Subcutaneous abdominal adipose tissue (tissue), 5 donors: ENCODE results near the gene RBM15.

Source experiments
- H3K27ac ChIP-seq: one replicate; pipeline ENCODE4 v1.7.0; 2013; ENCODE audit warnings: low read depth, mild to moderate bottlenecking, inconsistent platforms, low read length, moderate library complexity
- H3K27me3 ChIP-seq, 5 donors: one replicate each; pipeline ENCODE4 v1.7.0; 2013; ENCODE audit warnings: low read length in 5 of 5, inconsistent platforms in 1 of 5; ENCODE audit not compliant: control insufficient read depth in 5 of 5, insufficient read depth in 4 of 5
- H3K36me3 ChIP-seq, 5 donors: one replicate each; pipeline ENCODE4 v1.7.0; 2013; ENCODE audit warnings: low read length in 5 of 5; ENCODE audit not compliant: control insufficient read depth in 5 of 5, insufficient read depth in 5 of 5
- H3K4me1 ChIP-seq, 5 donors: one replicate each; pipeline ENCODE4 v1.7.0; 2013; ENCODE audit warnings: low read length in 5 of 5, mild to moderate bottlenecking in 3 of 5, moderate library complexity in 1 of 5; ENCODE audit not compliant: control insufficient read depth in 5 of 5, insufficient read depth in 5 of 5
- H3K4me3 ChIP-seq, 5 donors: one replicate each; pipeline ENCODE4 v1.7.0; 2013; ENCODE audit warnings: low read length in 5 of 5, low read depth in 1 of 5
- H3K9ac ChIP-seq, 5 donors: one replicate each; pipeline ENCODE4 v1.7.0; 2013; ENCODE audit warnings: low read length in 5 of 5, mild to moderate bottlenecking in 4 of 5, moderate library complexity in 3 of 5
- H3K9me3 ChIP-seq, 5 donors: one replicate each; pipeline ENCODE4 v1.7.0; 2013; ENCODE audit warnings: low read length in 5 of 5; ENCODE audit not compliant: control insufficient read depth in 5 of 5
- donor health status: healthy.
- donor health status: healthy.
- donor health status: healthy.
- donor health status: healthy.
- donor health status: healthy.

Gene RBM15

DNA sequence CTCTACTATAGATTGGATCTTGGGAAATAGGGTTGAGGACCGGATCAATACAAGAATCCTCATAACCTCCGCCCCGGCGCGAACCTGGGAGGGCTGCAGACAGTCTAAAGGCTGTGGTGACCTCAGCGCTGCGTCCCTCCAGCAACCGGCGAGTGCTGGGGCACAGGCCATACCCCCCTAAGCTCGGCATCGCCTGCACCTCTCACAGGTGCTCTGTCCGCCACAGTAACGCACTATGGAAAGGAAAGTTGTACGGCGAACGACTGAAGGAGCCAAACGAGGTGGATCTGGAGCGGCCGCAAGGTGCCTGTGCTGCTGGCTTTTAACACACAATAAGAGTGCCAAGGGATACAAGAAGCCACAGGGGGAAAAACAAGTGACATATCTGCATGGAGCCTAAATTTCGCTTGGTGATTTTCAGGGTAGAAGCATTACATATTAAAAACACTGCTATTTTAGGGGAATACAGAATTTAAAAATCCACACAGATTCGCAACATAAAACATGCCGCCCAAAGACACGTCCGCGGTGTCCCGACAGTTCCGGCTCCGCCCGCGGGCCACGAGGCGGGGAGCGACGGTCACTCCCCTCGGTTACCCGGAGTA is 1.4 kb upstream of the RBM15 start:
- Histone ChIP-seq H3K4me3 (peak overlapping the region; percentile 88 to 99 (median 92)), H3K36me3 (peaks cover 3 to 18% (median 14%) of the 10 kb centered on the region in 5 donors), H3K4me1 (peaks cover 12 to 48% (median 38%) of the 10 kb centered on the region in 5 donors), H3K9ac (peak overlapping the region; percentile 88 to 95 (median 93)), H3K27ac (peak overlapping the region; percentile 99), H3K9me3 (no peaks in the 10 kb centered on the region), H3K27me3 (no peaks in the 10 kb centered on the region)

DNA sequence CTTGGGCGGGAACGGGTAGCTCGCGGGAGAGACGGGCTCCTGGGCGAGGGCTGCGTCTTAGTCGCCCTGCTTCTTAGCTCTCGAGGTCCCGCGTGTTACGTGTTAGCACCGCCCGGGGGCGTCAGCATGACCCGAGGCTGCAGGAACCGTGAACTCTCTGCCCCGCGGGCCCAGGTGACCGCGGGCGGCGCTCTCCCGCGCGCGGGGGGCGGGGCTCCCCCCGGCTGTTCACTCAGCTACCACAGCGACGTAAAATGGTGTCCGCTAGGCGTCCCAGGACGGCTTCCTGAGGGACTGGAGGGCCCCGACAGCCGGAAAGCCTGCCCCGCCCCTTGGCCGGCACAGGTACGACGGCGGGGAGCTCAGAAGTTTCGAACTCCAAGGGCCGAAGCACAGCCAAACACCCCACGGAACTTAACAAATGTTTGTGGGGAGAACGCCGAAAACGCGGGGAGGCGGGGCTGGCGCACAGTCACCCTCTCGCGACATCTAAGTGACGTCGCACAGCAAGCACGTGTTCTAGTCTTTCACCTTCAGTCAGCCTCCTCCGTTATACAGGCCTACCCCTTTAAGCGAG is 780 bp upstream of the RBM15 start:
- Histone ChIP-seq H3K4me1 (peaks cover 12 to 54% (median 42%) of the 10 kb centered on the region in 5 donors), H3K4me3 (peak overlapping the region; percentile 88 to 99 (median 92)), H3K9me3 (no peaks in the 10 kb centered on the region), H3K36me3 (peaks cover 3 to 18% (median 14%) of the 10 kb centered on the region in 5 donors), H3K27me3 (no peaks in the 10 kb centered on the region), H3K9ac (peak overlapping the region; percentile 88 to 95 (median 93)), H3K27ac (peak overlapping the region; percentile 99)

DNA sequence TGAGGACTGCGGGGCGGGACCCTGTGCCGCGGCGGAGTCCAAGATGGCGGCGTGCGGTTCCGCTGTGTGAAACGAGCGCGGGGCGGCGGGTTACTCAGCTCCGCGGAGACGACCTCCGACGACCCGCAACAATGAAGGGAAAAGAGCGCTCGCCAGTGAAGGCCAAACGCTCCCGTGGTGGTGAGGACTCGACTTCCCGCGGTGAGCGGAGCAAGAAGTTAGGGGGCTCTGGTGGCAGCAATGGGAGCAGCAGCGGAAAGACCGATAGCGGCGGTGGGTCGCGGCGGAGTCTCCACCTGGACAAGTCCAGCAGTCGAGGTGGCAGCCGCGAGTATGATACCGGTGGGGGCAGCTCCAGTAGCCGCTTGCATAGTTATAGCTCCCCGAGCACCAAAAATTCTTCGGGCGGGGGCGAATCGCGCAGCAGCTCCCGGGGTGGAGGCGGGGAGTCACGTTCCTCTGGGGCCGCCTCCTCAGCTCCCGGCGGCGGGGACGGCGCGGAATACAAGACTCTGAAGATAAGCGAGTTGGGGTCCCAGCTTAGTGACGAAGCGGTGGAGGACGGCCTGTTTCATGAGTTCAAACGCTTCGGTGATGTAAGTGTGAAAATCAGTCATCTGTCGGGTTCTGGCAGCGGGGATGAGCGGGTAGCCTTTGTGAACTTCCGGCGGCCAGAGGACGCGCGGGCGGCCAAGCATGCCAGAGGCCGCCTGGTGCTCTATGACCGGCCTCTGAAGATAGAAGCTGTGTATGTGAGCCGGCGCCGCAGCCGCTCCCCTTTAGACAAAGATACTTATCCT is 430 bp downstream of the RBM15 start:
- Histone ChIP-seq H3K27me3 (no peaks in the 10 kb centered on the region), H3K4me3 (peak overlapping the region; percentile 75 to 99 (median 98)), H3K27ac (peak overlapping the region; percentile 99), H3K9me3 (no peaks in the 10 kb centered on the region), H3K4me1 (peaks cover 12 to 65% (median 52%) of the 10 kb centered on the region in 5 donors), H3K9ac (peak overlapping the region; percentile 56 to 96 (median 95)), H3K36me3 (peaks cover 6 to 26% (median 16%) of the 10 kb centered on the region in 5 donors)

- H3K27ac ChIP-seq = peak overlapping the region; percentile 99
- peak overlapping the region in 4 of 5 donors; percentile 90 to 96 (median 96) for H3K9ac ChIP-seq
- H3K36me3 ChIP-seq = peaks cover 6 to 26% (median 16%) of the 10 kb centered on the region in 5 donors
- no peaks in the 10 kb centered on the region for H3K9me3 ChIP-seq
- no peaks in the 10 kb centered on the region for H3K27me3 ChIP-seq
- H3K4me3 ChIP-seq = peak overlapping the region; percentile 75 to 99 (median 98)
- H3K4me1 ChIP-seq = peaks cover 12 to 65% (median 52%) of the 10 kb centered on the region in 5 donors
Measured at GRCh38 chr1:110340207-110340468, 961 bp downstream of the RBM15 start.

DNA sequence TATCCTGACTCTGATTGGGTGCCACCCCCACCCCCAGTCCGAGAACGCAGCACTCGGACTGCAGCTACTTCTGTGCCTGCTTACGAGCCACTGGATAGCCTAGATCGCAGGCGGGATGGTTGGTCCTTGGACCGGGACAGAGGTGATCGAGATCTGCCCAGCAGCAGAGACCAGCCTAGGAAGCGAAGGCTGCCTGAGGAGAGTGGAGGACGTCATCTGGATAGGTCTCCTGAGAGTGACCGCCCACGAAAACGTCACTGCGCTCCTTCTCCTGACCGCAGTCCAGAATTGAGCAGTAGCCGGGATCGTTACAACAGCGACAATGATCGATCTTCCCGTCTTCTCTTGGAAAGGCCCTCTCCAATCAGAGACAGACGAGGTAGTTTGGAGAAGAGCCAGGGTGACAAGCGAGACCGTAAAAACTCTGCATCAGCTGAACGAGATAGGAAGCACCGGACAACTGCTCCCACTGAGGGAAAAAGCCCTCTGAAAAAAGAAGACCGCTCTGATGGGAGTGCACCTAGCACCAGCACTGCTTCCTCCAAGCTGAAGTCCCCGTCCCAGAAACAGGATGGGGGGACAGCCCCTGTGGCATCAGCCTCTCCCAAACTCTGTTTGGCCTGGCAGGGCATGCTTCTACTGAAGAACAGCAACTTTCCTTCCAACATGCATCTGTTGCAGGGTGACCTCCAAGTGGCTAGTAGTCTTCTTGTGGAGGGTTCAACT is 2.1 kb downstream of the RBM15 start:
- Histone ChIP-seq H3K27me3 (no peaks in the 10 kb centered on the region), H3K4me1 (peaks cover 12 to 69% (median 52%) of the 10 kb centered on the region in 5 donors), H3K9me3 (no peaks in the 10 kb centered on the region), H3K27ac (peak overlapping the region; percentile 99), H3K9ac (peak overlapping the region in 2 of 5 donors; percentile 42 to 52), H3K4me3 (peak overlapping the region in 3 of 5 donors; percentile 1 to 88 (median 75)), H3K36me3 (peaks cover 6 to 26% (median 17%) of the 10 kb centered on the region in 5 donors)

- H3K27ac ChIP-seq = no peak overlapping the region
- H3K27me3 ChIP-seq = no peaks in the 10 kb centered on the region
- peaks cover 12 to 73% (median 52%) of the 10 kb centered on the region in 5 donors for H3K4me1 ChIP-seq
- no peaks in the 10 kb centered on the region for H3K9me3 ChIP-seq
- peaks cover 6 to 30% (median 23%) of the 10 kb centered on the region in 5 donors for H3K36me3 ChIP-seq
- peak overlapping the region in 2 of 5 donors; percentile 42 to 52 for H3K9ac ChIP-seq
- peak overlapping the region in 2 of 5 donors; percentile 50 to 88 for H3K4me3 ChIP-seq
Measured at GRCh38 chr1:110341872-110342331, 2.7 kb downstream of the RBM15 start.

GRCh38 chr1:110343249-110343648 is 4.1 kb downstream of the RBM15 start:
- Histone ChIP-seq H3K4me3 (no peak overlapping the region), H3K4me1 (peaks cover 12 to 74% (median 52%) of the 10 kb centered on the region in 5 donors), H3K27ac (no peak overlapping the region), H3K9ac (peak overlapping the region in 1 of 5 donors; percentile 52), H3K36me3 (peaks cover 6 to 39% (median 32%) of the 10 kb centered on the region in 5 donors), H3K27me3 (no peaks in the 10 kb centered on the region), H3K9me3 (no peaks in the 10 kb centered on the region)

DNA sequence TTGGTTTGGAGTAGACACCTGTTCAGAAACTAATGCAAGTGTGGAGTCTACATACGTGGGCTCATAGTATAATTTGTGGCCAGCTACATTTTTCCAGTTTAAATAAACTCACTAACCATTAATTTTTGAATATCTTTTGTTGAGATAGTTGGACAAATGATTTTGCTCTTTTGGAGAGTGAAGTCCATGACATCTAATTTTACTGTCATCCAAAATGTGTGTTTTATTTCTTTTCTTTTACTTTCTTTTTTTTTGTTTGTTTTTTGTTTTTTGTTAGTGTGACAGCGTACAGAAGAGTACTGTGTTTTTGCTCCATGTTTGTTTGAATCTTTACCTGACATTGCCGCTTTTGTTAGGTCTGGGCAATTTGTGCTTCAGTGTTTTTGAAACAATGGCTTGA is 5.0 kb downstream of the RBM15 start:
- Histone ChIP-seq H3K36me3 (peaks cover 6 to 39% (median 32%) of the 10 kb centered on the region in 5 donors), H3K4me3 (peak overlapping the region in 1 of 5 donors; percentile 13), H3K27me3 (no peaks in the 10 kb centered on the region), H3K9ac (peak overlapping the region in 3 of 5 donors; percentile 31 to 48 (median 44)), H3K27ac (no peak overlapping the region), H3K9me3 (no peaks in the 10 kb centered on the region), H3K4me1 (peaks cover 10 to 83% (median 61%) of the 10 kb centered on the region in 5 donors)

- Histone ChIP-seq H3K27ac (no peak overlapping the region), H3K36me3 (peaks cover 6 to 39% (median 32%) of the 10 kb centered on the region in 5 donors), H3K27me3 (no peaks in the 10 kb centered on the region), H3K4me3 (no peak overlapping the region), H3K9me3 (no peaks in the 10 kb centered on the region), H3K9ac (peak overlapping the region in 2 of 5 donors; percentile 19 to 51), H3K4me1 (peaks cover 7 to 86% (median 56%) of the 10 kb centered on the region in 5 donors)
Measured at GRCh38 chr1:110345480-110345879, 6.3 kb downstream of the RBM15 start.
